IMR-90 (cell line): Measurements from ENCODE around the gene FMN2. TPM values are rescaled to one million over a fixed set of nuclear protein-coding genes. Genes with fewer than 3 reads are reported as not detected.

ENCODE experiments used
- ATAC-seq: fragments of 200-7000 bp; cut with Tn5 transposase; 2 replicates; pipeline ENCODE4 v1.9.1; 2020; ENCODE audit warnings: low read depth, mild to moderate bottlenecking, moderate library complexity
- BruUV-seq: library from RNA; stranded (reverse); fragments of 400-500 nt; replicated peaks from 2 replicates; lab custom pipeline; 2021; lab: Mats Ljungman, UMichigan
- CTCF ChIA-PET: fragments of 300-600 bp; formaldehyde crosslinking; extraction: SDS; loops from one replicate; lab custom pipeline; 2021; ENCODE audit warnings: antibody characterized with exemption; lab: Yijun Ruan, JAX
- POLR2A ChIA-PET: fragments of 300-600 bp; sonication (Branson Sonifier 250); formaldehyde crosslinking; loops from one replicate; lab custom pipeline; 2022; ENCODE audit warnings: antibody characterized with exemption; ENCODE audit not compliant: unreplicated experiment; lab: Charles Lee
- DNase-seq: peaks from one replicate; pipeline ENCODE4 v3.0.0; 2013
- H2AFZ ChIP-seq: replicated peaks from 2 replicates; pipeline ENCODE3; 2013; ENCODE audit warnings: low read length, mild to moderate bottlenecking; ENCODE audit not compliant: poor library complexity
- H2AK5ac ChIP-seq: 2 replicates; pipeline ENCODE4 v1.6.1; 2013; ENCODE audit warnings: low read depth, low read length, inconsistent platforms
- H2AK9ac ChIP-seq: replicated peaks from 2 replicates; pipeline ENCODE3; 2013; ENCODE audit warnings: mild to moderate bottlenecking, low read depth, low read length, moderate library complexity; ENCODE audit not compliant: poor library complexity
- H2BK120ac ChIP-seq: 2 replicates; pipeline ENCODE4 v1.6.1; 2013; ENCODE audit warnings: low read depth, low read length, inconsistent platforms
- H2BK15ac ChIP-seq: 3 replicates; pipeline ENCODE4 v1.6.1; 2013; ENCODE audit warnings: low read depth, low read length, inconsistent platforms
- H2BK20ac ChIP-seq: 2 replicates; pipeline ENCODE4 v1.6.1; 2013; ENCODE audit warnings: low read depth, mild to moderate bottlenecking, inconsistent platforms, low read length, moderate library complexity
- H2BK5ac ChIP-seq: 2 replicates; pipeline ENCODE4 v1.6.1; 2013; ENCODE audit warnings: mild to moderate bottlenecking, low read depth, low read length, inconsistent platforms; ENCODE audit not compliant: poor library complexity, severe bottlenecking
- H3K14ac ChIP-seq: replicated peaks from 2 replicates; pipeline ENCODE4 v1.6.1; 2013; ENCODE audit warnings: low read depth, low read length, inconsistent platforms
- H3K18ac ChIP-seq: 2 replicates; pipeline ENCODE4 v1.6.1; 2013; ENCODE audit warnings: low read depth, low read length, control low read depth
- H3K23ac ChIP-seq: 2 replicates; pipeline ENCODE4 v1.6.1; 2013; ENCODE audit warnings: low read depth, low read length, inconsistent platforms
- H3K27ac ChIP-seq: 2 replicates; pipeline ENCODE4 v1.5.1; 2013; ENCODE audit warnings: mild to moderate bottlenecking, control low read depth, low read length; ENCODE audit not compliant: insufficient read depth
- H3K27me3 ChIP-seq: 2 replicates; pipeline ENCODE4 v1.6.1; 2013; ENCODE audit warnings: low read length; ENCODE audit not compliant: control insufficient read depth, insufficient read depth
- H3K36me3 ChIP-seq: 2 replicates; pipeline ENCODE4 v1.6.1; 2013; ENCODE audit warnings: low read length, mixed read lengths; ENCODE audit not compliant: control insufficient read depth, insufficient read depth
- H3K4ac ChIP-seq: 2 replicates; pipeline ENCODE4 v1.6.1; 2013; ENCODE audit warnings: low read depth, low read length, inconsistent platforms
- H3K4me1 ChIP-seq: 2 replicates; pipeline ENCODE4 v1.6.1; 2013; ENCODE audit warnings: low read length, mixed read lengths; ENCODE audit not compliant: control insufficient read depth, insufficient read depth
- H3K4me2 ChIP-seq: 2 replicates; pipeline ENCODE4 v1.6.1; 2013; ENCODE audit warnings: low read depth, mild to moderate bottlenecking, control low read depth, low read length, moderate library complexity
- H3K4me3 ChIP-seq: 2 replicates; pipeline ENCODE4 v1.5.1; 2013; ENCODE audit warnings: low read depth, mild to moderate bottlenecking, control low read depth, low read length, moderate library complexity; ENCODE audit not compliant: insufficient read depth
- H3K56ac ChIP-seq: 2 replicates; pipeline ENCODE4 v1.6.1; 2013; ENCODE audit warnings: low read length, inconsistent platforms; ENCODE audit not compliant: insufficient read depth; ENCODE audit errors: extremely low read depth
- H3K79me1 ChIP-seq, 2 experiments: 2 replicates each; pipeline ENCODE4 v1.6.1; 2013; ENCODE audit warnings: low read length in 2 of 2, inconsistent platforms in 1 of 2, low read depth in 1 of 2
- H3K9ac ChIP-seq: 2 replicates; pipeline ENCODE4 v1.6.1; 2013; ENCODE audit warnings: low read depth, low read length, control low read depth
- H3K9me1 ChIP-seq: 2 replicates; pipeline ENCODE4 v1.6.1; 2013; ENCODE audit warnings: low read length, inconsistent platforms; ENCODE audit not compliant: insufficient read depth
- H3K9me3 ChIP-seq: 2 replicates; pipeline ENCODE4 v1.6.1; 2013; ENCODE audit warnings: low read length; ENCODE audit not compliant: control insufficient read depth, insufficient read depth
- H4K20me1 ChIP-seq: 2 replicates; pipeline ENCODE4 v1.6.1; 2013; ENCODE audit warnings: low read length, inconsistent platforms; ENCODE audit not compliant: insufficient read depth
- H4K5ac ChIP-seq: 2 replicates; pipeline ENCODE4 v1.6.1; 2013; ENCODE audit warnings: mild to moderate bottlenecking, low read depth, low read length, control low read depth
- H4K8ac ChIP-seq, 2 experiments: 2 replicates each; pipeline ENCODE4 v1.6.1; 2013; ENCODE audit warnings: low read depth in 2 of 2, low read length in 2 of 2, control low read depth in 1 of 2, inconsistent platforms in 1 of 2
- H4K91ac ChIP-seq: 2 replicates; pipeline ENCODE4 v1.6.1; 2013; ENCODE audit warnings: low read depth, low read length, inconsistent platforms; ENCODE audit not compliant: insufficient read depth
- CEBPB ChIP-seq: IDR thresholded peaks from 2 replicates; pipeline ENCODE4 v1.6.1; 2012; ENCODE audit warnings: low read depth, low read length, improper control_type of control experiment
- FOS ChIP-seq: fragments of 150-350 bp; IDR thresholded peaks from 2 replicates; pipeline ENCODE4 v1.6.1; 2016; ENCODE audit warnings: low read depth, low read length
- MAFK ChIP-seq: IDR thresholded peaks from 2 replicates; pipeline ENCODE4 v1.6.1; 2012; ENCODE audit warnings: low read depth, low read length, improper control_type of control experiment
- MAZ ChIP-seq: IDR thresholded peaks from 2 replicates; pipeline ENCODE4 v1.6.1; 2012; ENCODE audit warnings: low read depth, mild to moderate bottlenecking, low read length, improper control_type of control experiment, moderate library complexity, borderline replicate concordance
- RCOR1 ChIP-seq: IDR thresholded peaks from 2 replicates; pipeline ENCODE4 v1.6.1; 2012; ENCODE audit warnings: mild to moderate bottlenecking, low read length, improper control_type of control experiment; ENCODE audit not compliant: insufficient replicate concordance
- RFX5 ChIP-seq: IDR thresholded peaks from 2 replicates; pipeline ENCODE4 v1.8.0; 2012; ENCODE audit warnings: low read depth, mild to moderate bottlenecking, low read length, moderate library complexity
- USF2 ChIP-seq: fragments of 150-350 bp; IDR thresholded peaks from 2 replicates; pipeline ENCODE4 v1.6.1; 2017; ENCODE audit warnings: mild to moderate bottlenecking, antibody characterized with exemption, low read length, low read depth
- WGBS, 2 experiments: methylation state at CpG; one replicate each; pipeline versions ENCODE4 v1.1.5 to v1.1.7; 2013; ENCODE audit warnings: missing lambda C conversion rate in 2 of 2; ENCODE audit not compliant: insufficient read length in 1 of 2; ENCODE audit errors: extremely low coverage in 2 of 2; 5-methylcytosine and 5-hydroxymethylcytosine counted together
- dilution Hi-C: fragments of 300-500 bp; cut with HindIII; formaldehyde crosslinking; loops from one replicate; pipeline ENCODE4 v1.14.3; 2018; ENCODE audit warnings: low sequenced_read_pairs; ENCODE audit not compliant: unreplicated experiment
- in situ Hi-C: fragments of 300-500 bp; cut with MboI; formaldehyde crosslinking; loops from 3 replicates; pipeline ENCODE4 v1.14.3; 2019; ENCODE audit warnings: low sequenced_read_pairs, inconsistent platforms, mixed read lengths
- intact Hi-C: fragments of 100-400 bp; cut with micrococcal nuclease; formaldehyde crosslinking; loops from 2 replicates; pipeline ENCODE4 v1.10.0; 2022
- polyA plus RNA-seq, 3 experiments: library from polyadenylated mRNA; depleted of rRNA; stranded (reverse); fragments of >200 nt; gene quantifications; 2 replicates each; pipeline ENCODE4 v1.2.3, GENCODE V29; 2012; ENCODE audit warnings: low replicate concordance in 1 of 3
- total RNA-seq: library from RNA; depleted of rRNA; stranded (reverse); fragments of >200 nt; gene quantifications from 2 replicates; pipeline ENCODE4 v1.2.3, GENCODE V29; 2012

FMN2 gene
- total and polyA plus RNA-seq, 2 of the 4 experiments (the other 2 are of a cell fraction), result 29.0 to 35.8 TPM

GRCh38 chr1:240109130-240109529 is 17.4 kb downstream of the FMN2 start:
- peaks cover 48% of the 10 kb centered on the region; the same call in 1 of the 2 replicates for H4K20me1 ChIP-seq
- CTCF ChIA-PET, result no interaction called here
- peaks cover 10% of the 10 kb centered on the region for H3K4me1 ChIP-seq
- no peak overlapping the region for H2BK20ac ChIP-seq
- no peak for ATAC-seq
- no peak overlapping the region for H2AK5ac ChIP-seq
- peaks cover 16 to 42% of the 10 kb centered on the region in 2 experiments for H3K79me1 ChIP-seq
- no peak overlapping the region for H2AK9ac ChIP-seq
- H3K36me3 ChIP-seq, result no peaks in the 10 kb centered on the region
- POLR2A ChIA-PET, result no interaction called here
- no peak for DNase-seq
- H3K4ac ChIP-seq, result no peak overlapping the region
- no peak overlapping the region for H4K8ac ChIP-seq
- H2AFZ ChIP-seq, result no peak overlapping the region
- H2BK15ac ChIP-seq, result no peak overlapping the region
- H3K27ac ChIP-seq, result no peak overlapping the region
- no TSS peak for BruUV-seq
- TF ChIP-seq MAFK (no peak), MAZ (no peak), FOS (no peak), USF2 (no peak), RCOR1 (no peak), RFX5 (no peak), CEBPB (no peak)
- no peak overlapping the region for H3K18ac ChIP-seq
- no peak overlapping the region for H2BK5ac ChIP-seq
- in situ Hi-C loops, result no loop called here
- H3K4me2 ChIP-seq, result no peak overlapping the region
- WGBS, 2 experiments, result no CpG with 5 or more reads among the region's 2 CpGs
- H3K56ac ChIP-seq, result no peak overlapping the region
- no peaks in the 10 kb centered on the region; the same call in 1 of the 2 replicates for H3K27me3 ChIP-seq
- no peak overlapping the region for H3K14ac ChIP-seq
- no peak overlapping the region for H3K4me3 ChIP-seq
- H3K9me1 ChIP-seq, result peaks cover 8% of the 10 kb centered on the region
- intact Hi-C loops, result no loop called here
- dilution Hi-C loops, result no loop called here
- no peak overlapping the region for H3K9ac ChIP-seq
- H3K23ac ChIP-seq, result no peak overlapping the region
- no peak overlapping the region for H2BK120ac ChIP-seq
- no peak overlapping the region for H4K5ac ChIP-seq
- H4K91ac ChIP-seq, result no peak overlapping the region
- no peaks in the 10 kb centered on the region for H3K9me3 ChIP-seq
